HepG2 (cell line): Measurements from ENCODE around the gene CDH23. TPM values are rescaled to one million over a fixed set of nuclear protein-coding genes. Genes with fewer than 3 reads are reported as not detected.

Experiments used
- ATAC-seq: fragments of 200-7000 bp; cut with Tn5 transposase; 3 replicates; pipeline ENCODE4 v1.9.1; 2020; ENCODE audit warnings: mild to moderate bottlenecking, moderate library complexity
- BruUV-seq: library from RNA; stranded (reverse); fragments of 400-500 nt; replicated peaks from 2 replicates; lab custom pipeline; 2021; lab: Mats Ljungman, UMichigan
- CTCF ChIA-PET: fragments of 300-600 bp; formaldehyde crosslinking; extraction: SDS; loops from one replicate; lab custom pipeline; 2021; ENCODE audit warnings: low total read pairs, inconsistent platforms, low intra/inter-chr PET ratio; lab: Yijun Ruan, JAX
- POLR2A ChIA-PET: fragments of 350-600 bp; sonication (Branson Sonifier 250); formaldehyde crosslinking; loops from one replicate; lab custom pipeline; 2020; ENCODE audit warnings: antibody characterized with exemption, inconsistent platforms; lab: Yijun Ruan, JAX
- DNase-seq: peaks from one replicate; pipeline ENCODE4 v3.0.0-alpha.2; 2015; ENCODE audit warnings: low spot score
- FAIRE-seq: peaks from 3 replicates; lab custom pipeline; 2011; peaks lifted over from hg19 to GRCh38; lab: Jason Lieb, UNC
- H2AFZ ChIP-seq: one replicate; pipeline ENCODE4 v1.6.1; 2011; ENCODE audit warnings: low read length, inconsistent platforms
- H3K27ac ChIP-seq: fragments of 300-600 bp; 3 replicates; pipeline ENCODE4 v1.8.0; 2011; ENCODE audit warnings: mixed run types, mild to moderate bottlenecking, mixed read lengths, low read length, inconsistent platforms; ENCODE audit not compliant: insufficient read depth; ENCODE audit errors: extremely low read length
- H3K27me3 ChIP-seq, 2 experiments: fragments of 200-600 bp in 1 of 2; 2 replicates in 1 of 2; 3 replicates in 1 of 2; pipeline versions ENCODE4 v1.6.0 to v1.8.0; 2011; ENCODE audit warnings: low read length in 2 of 2, mild to moderate bottlenecking in 2 of 2, moderate library complexity in 2 of 2, inconsistent platforms in 1 of 2; ENCODE audit not compliant: insufficient read depth in 2 of 2, control insufficient read depth in 1 of 2
- H3K36me3 ChIP-seq, 2 experiments: fragments of 200-600 bp in 1 of 2; replicated peaks in 1 of 2; 2 replicates in 1 of 2; 3 replicates in 1 of 2; pipeline versions ENCODE4 v1.5.1 to v1.8.0; 2011; ENCODE audit warnings: low read length in 2 of 2, inconsistent platforms in 1 of 2; ENCODE audit not compliant: insufficient read depth in 2 of 2, control insufficient read depth in 1 of 2
- H3K4me1 ChIP-seq: 2 replicates; pipeline ENCODE4 v1.5.1; 2012; ENCODE audit warnings: low read length, inconsistent platforms; ENCODE audit not compliant: insufficient read depth
- H3K4me2 ChIP-seq: 2 replicates; pipeline ENCODE4 v1.6.0; 2011; ENCODE audit warnings: low read depth, low read length, inconsistent platforms
- H3K4me3 ChIP-seq, 3 experiments: fragments of 200-600 bp in 1 of 3; sonication (generic), shearing (Covaris generic) in 1 of 3; replicated peaks in 1 of 3; 2 replicates each; pipeline ENCODE4 v1.5.1; 2011 to 2016; ENCODE audit warnings: low read length in 3 of 3, inconsistent platforms in 2 of 3, low read depth in 2 of 3, mild to moderate bottlenecking in 2 of 3, control low read depth in 1 of 3, mixed read lengths in 1 of 3; ENCODE audit not compliant: insufficient read depth in 1 of 3
- H3K79me2 ChIP-seq: one replicate; pipeline ENCODE4 v1.6.1; 2011; ENCODE audit warnings: low read length, inconsistent platforms; ENCODE audit not compliant: insufficient read depth
- H3K9ac ChIP-seq: 2 replicates; pipeline ENCODE4 v1.6.0; 2011; ENCODE audit warnings: mild to moderate bottlenecking, low read depth, low read length, inconsistent platforms; ENCODE audit not compliant: insufficient read depth
- H3K9me3 ChIP-seq: 2 replicates; pipeline ENCODE4 v1.5.1; 2012; ENCODE audit warnings: mild to moderate bottlenecking, low read length
- H4K20me1 ChIP-seq: 2 replicates; pipeline ENCODE4 v1.6.0; 2011; ENCODE audit warnings: inconsistent platforms, mild to moderate bottlenecking, low read length, moderate library complexity; ENCODE audit not compliant: insufficient read depth
- ARNT2 ChIP-seq: sonication (generic); formaldehyde crosslinking; IDR thresholded peaks from 2 replicates; pipeline ENCODE4 v1.8.0; 2022; ENCODE audit warnings: mild to moderate bottlenecking, low read depth, missing genetic modification reagents, moderate library complexity
- FOXO1 ChIP-seq: sonication (generic); formaldehyde crosslinking; IDR thresholded peaks from 2 replicates; pipeline ENCODE4 v1.4.0; 2020; ENCODE audit warnings: missing genetic modification reagents
- NAIF1 ChIP-seq: sonication (generic); formaldehyde crosslinking; IDR thresholded peaks from 2 replicates; pipeline ENCODE4 v1.5.0; 2020; ENCODE audit warnings: mild to moderate bottlenecking, missing genetic modification reagents, borderline replicate concordance
- NFIB ChIP-seq: sonication (generic); formaldehyde crosslinking; IDR thresholded peaks from 2 replicates; pipeline ENCODE4 v1.9.0; 2021; ENCODE audit warnings: missing genetic modification reagents, mild to moderate bottlenecking, borderline replicate concordance
- PCBP1 ChIP-seq: fragments of 200-400 bp; formaldehyde crosslinking; IDR thresholded peaks from 2 replicates; pipeline ENCODE4 v1.6.1; 2017; ENCODE audit warnings: mild to moderate bottlenecking, low read depth, low read length, borderline replicate concordance
- SMARCC2 ChIP-seq: fragments of 450-650 bp; IDR thresholded peaks from 2 replicates; pipeline ENCODE4 v1.6.1; 2017; ENCODE audit warnings: antibody characterized with exemption, mild to moderate bottlenecking
- SP140L ChIP-seq: sonication (generic); formaldehyde crosslinking; IDR thresholded peaks from 2 replicates; pipeline ENCODE4 v1.4.0; 2020; ENCODE audit warnings: missing genetic modification reagents, borderline replicate concordance
- ZFP82 ChIP-seq: sonication (generic); formaldehyde crosslinking; IDR thresholded peaks from 2 replicates; pipeline ENCODE4 v1.5.1; 2020; ENCODE audit warnings: mild to moderate bottlenecking, missing genetic modification reagents, borderline replicate concordance
- ZHX2 ChIP-seq, 2 experiments: sonication (generic) in 1 of 2; formaldehyde crosslinking in 1 of 2; IDR thresholded peaks; 2 replicates each; pipeline versions ENCODE4 v1.6.1 to v1.9.0; 2014 to 2022; ENCODE audit warnings: antibody characterized with exemption in 1 of 2, borderline replicate concordance in 1 of 2, inconsistent platforms in 1 of 2, low read depth in 1 of 2, missing genetic modification reagents in 1 of 2
- ZNF615 ChIP-seq: sonication (generic); formaldehyde crosslinking; IDR thresholded peaks from 2 replicates; pipeline ENCODE4 v1.5.0; 2020; ENCODE audit warnings: mild to moderate bottlenecking, missing genetic modification reagents, borderline replicate concordance
- WGBS: methylation state at CpG from one replicate; pipeline ENCODE4 v1.1.6; 2017; ENCODE audit warnings: low lambda C conversion rate; 5-methylcytosine and 5-hydroxymethylcytosine counted together
- in situ Hi-C: cut with HindIII; loops from 2 replicates; pipeline ENCODE4 v1.10.0; 2017; ENCODE audit warnings: low pct_unique_long_range_greater_than_20kb; ENCODE audit not compliant: extremely low pct_ligation_motif_present
- intact Hi-C: fragments of 100-400 bp; cut with micrococcal nuclease; formaldehyde crosslinking; loops from one replicate; pipeline ENCODE4 v1.10.0; 2022; ENCODE audit not compliant: unreplicated experiment
- polyA plus RNA-seq, 8 experiments: library from polyadenylated mRNA; depleted of rRNA in 3 of 8; stranded (reverse) in 7 of 8; unstranded in 1 of 8; fragments of >200 nt; fragmentation: Illumina TruSeq in 4 of 8; extraction: Trizol in 4 of 8; gene quantifications; 2 replicates each; pipeline versions ENCODE4 v1.2.1 to v1.2.3, GENCODE V29; 2011 to 2016; ENCODE audit warnings: low read depth in 4 of 8, missing spikeins in 1 of 8, mixed read lengths in 1 of 8; ENCODE audit not compliant: insufficient read depth in 1 of 8
- total RNA-seq, 5 experiments: library from RNA; depleted of rRNA; stranded (reverse); fragments of >200 nt; fragmentation: Illumina TruSeq; extraction: Trizol; gene quantifications; 2 replicates each; pipeline ENCODE4 v1.2.3, GENCODE V29; 2016; ENCODE audit warnings: low read depth in 1 of 5
- TF ChIP-seq, protein P1 (sequence below): sonication (generic); formaldehyde crosslinking; conservative IDR thresholded peaks from 2 replicates; pipeline ENCODE4 v1.8.1; 2023; ENCODE audit warnings: missing genetic modification reagents

Gene CDH23
- total and polyA plus RNA-seq, 2 of the 13 experiments (the other 11 are each of a cell fraction or from before 2014, with no cell fraction given) = 0.13 TPM; not detected in 1

- Histone ChIP-seq H2AFZ (no peak overlapping the region), H3K36me3 (no peaks in the 10 kb centered on the region), H3K9me3 (no peaks in the 10 kb centered on the region), H3K79me2 (no peaks in the 10 kb centered on the region), H4K20me1 (no peaks in the 10 kb centered on the region), H3K4me1 (0 out of 2 replicates have a peak, but pooled peaks cover 9% of the 10 kb centered on the region), H3K4me3 (no peak overlapping the region), H3K27me3 (peaks cover 7 to 36% of the 10 kb centered on the region in 2 experiments; a peak in 4 of 5 replicates), H3K9ac (no peak overlapping the region), H3K27ac (no peak overlapping the region), H3K4me2 (no peak overlapping the region)
- no TSS peak for BruUV-seq
- TF ChIP-seq SP140L (CRISPR knock-in tag) (no peak), ARNT2 (CRISPR knock-in tag) (no peak), ZNF615 (CRISPR knock-in tag) (no peak)
- TF ChIP-seq, protein P1, sequence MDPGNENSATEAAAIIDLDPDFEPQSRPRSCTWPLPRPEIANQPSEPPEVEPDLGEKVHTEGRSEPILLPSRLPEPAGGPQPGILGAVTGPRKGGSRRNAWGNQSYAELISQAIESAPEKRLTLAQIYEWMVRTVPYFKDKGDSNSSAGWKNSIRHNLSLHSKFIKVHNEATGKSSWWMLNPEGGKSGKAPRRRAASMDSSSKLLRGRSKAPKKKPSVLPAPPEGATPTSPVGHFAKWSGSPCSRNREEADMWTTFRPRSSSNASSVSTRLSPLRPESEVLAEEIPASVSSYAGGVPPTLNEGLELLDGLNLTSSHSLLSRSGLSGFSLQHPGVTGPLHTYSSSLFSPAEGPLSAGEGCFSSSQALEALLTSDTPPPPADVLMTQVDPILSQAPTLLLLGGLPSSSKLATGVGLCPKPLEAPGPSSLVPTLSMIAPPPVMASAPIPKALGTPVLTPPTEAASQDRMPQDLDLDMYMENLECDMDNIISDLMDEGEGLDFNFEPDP (CRISPR knock-in tag) = no peak
- in situ Hi-C loops (no loop called here), intact Hi-C loops (no loop called here)
- WGBS = 13% methylated on average over 4 of the region's 4 CpGs
- ChIA-PET POLR2A (no interaction called here), CTCF (no interaction called here)
- FAIRE-seq (no peak), DNase-seq (no peak), ATAC-seq (no peak)
Observed at GRCh38 chr10:71741029-71741428, 344.3 kb downstream of the CDH23 start.

- Histone ChIP-seq H3K4me1 (peaks cover 13% of the 10 kb centered on the region; the same call in 1 of the 2 replicates), H3K4me2 (no peak overlapping the region), H3K9me3 (no peaks in the 10 kb centered on the region), H3K27ac (no peak overlapping the region), H3K36me3 (no peaks in the 10 kb centered on the region), H2AFZ (no peak overlapping the region), H3K9ac (no peak overlapping the region), H3K79me2 (no peaks in the 10 kb centered on the region), H3K4me3 (no peak overlapping the region), H3K27me3 (peaks cover 5 to 31% of the 10 kb centered on the region in 2 experiments; a peak in 4 of 5 replicates), H4K20me1 (no peaks in the 10 kb centered on the region)
- ATAC-seq (no peak), FAIRE-seq (no peak), DNase-seq (no peak)
- 72% methylated on average over 15 of the region's 20 CpGs for WGBS
- BruUV-seq = no TSS peak
- intact Hi-C loops (no loop called here), in situ Hi-C loops (no loop called here)
- ChIA-PET CTCF (no interaction called here), POLR2A (no interaction called here)
- TF ChIP-seq FOXO1 (CRISPR knock-in tag) (no peak), ZFP82 (no peak), NFIB (CRISPR knock-in tag) (no peak), SMARCC2 (no peak), PCBP1 (no peak), ZHX2 (IDR thresholded peaks at IDR 0.05; ENCODE audit: low read depth) (no peak), ZHX2 (CRISPR knock-in tag; IDR thresholded peaks at IDR 0.05; ENCODE audit: borderline replicate concordance) (no peak), NAIF1 (CRISPR knock-in tag) (no peak)
Observed at GRCh38 chr10:71741671-71742070, 345.0 kb downstream of the CDH23 start.
